HUES64 (cell line): ENCODE data around the gene FAM234A.

ENCODE experiments used
- H3K27ac ChIP-seq: 2 replicates; pipeline ENCODE4 v1.7.0; 2013; ENCODE audit warnings: low read depth, low read length, inconsistent platforms
- H3K27me3 ChIP-seq: 2 replicates; pipeline ENCODE4 v1.6.1; 2013; ENCODE audit warnings: mild to moderate bottlenecking, low read length; ENCODE audit not compliant: insufficient read depth
- H3K36me3 ChIP-seq: 2 replicates; pipeline ENCODE4 v1.6.1; 2013; ENCODE audit warnings: mild to moderate bottlenecking, low read length; ENCODE audit not compliant: insufficient read depth
- H3K4me1 ChIP-seq: 2 replicates; pipeline ENCODE4 v1.6.1; 2013; ENCODE audit warnings: mild to moderate bottlenecking, low read length, moderate library complexity; ENCODE audit not compliant: insufficient read depth
- H3K4me3 ChIP-seq: 2 replicates; pipeline ENCODE4 v1.5.1; 2013; ENCODE audit warnings: mild to moderate bottlenecking, low read length, moderate library complexity
- H3K9ac ChIP-seq: 2 replicates; pipeline ENCODE4 v1.6.1; 2013; ENCODE audit warnings: mild to moderate bottlenecking, low read depth, low read length
- H3K9me3 ChIP-seq: 2 replicates; pipeline ENCODE4 v1.6.1; 2013; ENCODE audit warnings: low read depth, low read length; ENCODE audit not compliant: insufficient read depth
- WGBS: fragments of 150-250, 120-280 bp; methylation state at CpG from one replicate; pipeline ENCODE4 v1.1.7; 2013; ENCODE audit warnings: missing lambda C conversion rate; 5-methylcytosine and 5-hydroxymethylcytosine counted together

Gene FAM234A

GRCh38 chr16:284204-285120 lies 49.8 kb downstream of the FAM234A start:
- WGBS, result 95% methylated on average over 52 of the region's 52 CpGs
- Histone ChIP-seq H3K27me3 (peaks cover 23% of the 10 kb centered on the region), H3K4me3 (no peak overlapping the region)

GRCh38 chr16:285146-286055 lies 50.8 kb downstream of the FAM234A start:
- 94% methylated on average over 42 of the region's 48 CpGs for WGBS

More at GRCh38 chr16:284204-285120, 49.8 kb downstream of the FAM234A start:
- Histone ChIP-seq H3K9me3 (no peaks in the 10 kb centered on the region), H3K27ac (no peak overlapping the region), H3K4me1 (no peaks in the 10 kb centered on the region), H3K9ac (no peak overlapping the region), H3K36me3 (peaks cover 28% of the 10 kb centered on the region)

GRCh38 chr16:286491-287297 lies 52.1 kb downstream of the FAM234A start:
- H3K27me3 ChIP-seq, result peaks cover 3% of the 10 kb centered on the region
- no peak overlapping the region for H3K9ac ChIP-seq
- 95% methylated on average over 22 of the region's 22 CpGs for WGBS
- H3K4me3 ChIP-seq, result no peak overlapping the region
- peaks cover 50% of the 10 kb centered on the region for H3K36me3 ChIP-seq
- H3K4me1 ChIP-seq, result no peaks in the 10 kb centered on the region
- H3K27ac ChIP-seq, result no peak overlapping the region
- H3K9me3 ChIP-seq, result no peaks in the 10 kb centered on the region

More at GRCh38 chr16:285146-286055, 50.8 kb downstream of the FAM234A start:
- no peak overlapping the region for H3K27ac ChIP-seq
- peaks cover 37% of the 10 kb centered on the region for H3K36me3 ChIP-seq
- no peak overlapping the region for H3K4me3 ChIP-seq
- H3K27me3 ChIP-seq, result peaks cover 15% of the 10 kb centered on the region
- no peaks in the 10 kb centered on the region for H3K9me3 ChIP-seq
- H3K4me1 ChIP-seq, result no peaks in the 10 kb centered on the region
- H3K9ac ChIP-seq, result no peak overlapping the region

GRCh38 chr16:287298-287811 lies 52.7 kb downstream of the FAM234A start:
- Histone ChIP-seq H3K27me3 (no peaks in the 10 kb centered on the region), H3K4me1 (no peaks in the 10 kb centered on the region), H3K9me3 (no peaks in the 10 kb centered on the region), H3K9ac (no peak overlapping the region), H3K4me3 (no peak overlapping the region), H3K36me3 (peaks cover 53% of the 10 kb centered on the region), H3K27ac (no peak overlapping the region)
- 92% methylated on average over 16 of the region's 16 CpGs for WGBS

- no peaks in the 10 kb centered on the region for H3K9me3 ChIP-seq
- H3K4me1 ChIP-seq, result no peaks in the 10 kb centered on the region
- WGBS, result 96% methylated on average over 33 of the region's 33 CpGs
- no peaks in the 10 kb centered on the region for H3K27me3 ChIP-seq
- peaks cover 62% of the 10 kb centered on the region for H3K36me3 ChIP-seq
- no peak overlapping the region for H3K27ac ChIP-seq
- no peak overlapping the region for H3K9ac ChIP-seq
- H3K4me3 ChIP-seq, result no peak overlapping the region
These were observed 53.6 kb downstream of the FAM234A start for GRCh38 chr16:287981-288920.

- H3K27me3 ChIP-seq, result no peaks in the 10 kb centered on the region
- no peaks in the 10 kb centered on the region for H3K9me3 ChIP-seq
- H3K4me3 ChIP-seq, result no peak overlapping the region
- no peak overlapping the region for H3K9ac ChIP-seq
- H3K4me1 ChIP-seq, result no peaks in the 10 kb centered on the region
- no peak overlapping the region for H3K27ac ChIP-seq
- peaks cover 68% of the 10 kb centered on the region for H3K36me3 ChIP-seq
- WGBS, result 95% methylated on average over 22 of the region's 22 CpGs
These were observed 54.9 kb downstream of the FAM234A start for GRCh38 chr16:289395-289997.

GRCh38 chr16:290015-290680 lies 55.5 kb downstream of the FAM234A start:
- 94% methylated on average over 25 of the region's 25 CpGs for WGBS
- H3K27ac ChIP-seq, result no peak overlapping the region
- no peak overlapping the region for H3K9ac ChIP-seq
- no peaks in the 10 kb centered on the region for H3K4me1 ChIP-seq
- H3K9me3 ChIP-seq, result no peaks in the 10 kb centered on the region
- peaks cover 68% of the 10 kb centered on the region for H3K36me3 ChIP-seq
- H3K27me3 ChIP-seq, result no peaks in the 10 kb centered on the region
- no peak overlapping the region for H3K4me3 ChIP-seq

- H3K9ac ChIP-seq, result no peak overlapping the region
- no peak overlapping the region for H3K4me3 ChIP-seq
- H3K4me1 ChIP-seq, result no peaks in the 10 kb centered on the region
- WGBS, result 96% methylated on average over 50 of the region's 50 CpGs
- H3K9me3 ChIP-seq, result no peaks in the 10 kb centered on the region
- no peak overlapping the region for H3K27ac ChIP-seq
- no peaks in the 10 kb centered on the region for H3K27me3 ChIP-seq
- H3K36me3 ChIP-seq, result peaks cover 68% of the 10 kb centered on the region
These were observed 56.2 kb downstream of the FAM234A start for GRCh38 chr16:290681-291405.

GRCh38 chr16:291539-291938 lies 56.9 kb downstream of the FAM234A start:
- peaks cover 64% of the 10 kb centered on the region for H3K36me3 ChIP-seq
- no peak overlapping the region for H3K4me3 ChIP-seq
- H3K4me1 ChIP-seq, result no peaks in the 10 kb centered on the region
- 91% methylated on average over 17 of the region's 17 CpGs for WGBS
- no peaks in the 10 kb centered on the region for H3K27me3 ChIP-seq
- H3K9ac ChIP-seq, result no peak overlapping the region
- no peaks in the 10 kb centered on the region for H3K9me3 ChIP-seq
- no peak overlapping the region for H3K27ac ChIP-seq
